HAP-1 (cell line): Measurements from ENCODE around the gene ZNF722.
"Not testable (repeated sequence)": the region's sequence is repeated elsewhere in the genome, so short reads cannot be mapped to it uniquely, and the experiment has no call there.

Experiments used
- DNase-seq, 2 experiments: peaks; one replicate each; pipeline ENCODE4 v3.0.0-alpha.2; 2016 to 2020; ENCODE audit warnings: low spot score in 2 of 2
- H3K27me3 ChIP-seq: fragments of 250-450 bp; sonication (Bioruptor Pico); 2 replicates; pipeline ENCODE4 v1.5.1; 2020; ENCODE audit warnings: low read depth, mild to moderate bottlenecking, moderate library complexity
- H3K36me3 ChIP-seq: fragments of 250-450 bp; sonication (Bioruptor Pico); replicated peaks from 2 replicates; pipeline ENCODE4 v1.5.1; 2020; ENCODE audit warnings: mild to moderate bottlenecking
- H3K4me1 ChIP-seq: fragments of 250-450 bp; sonication (Bioruptor Pico); 2 replicates; pipeline ENCODE4 v1.5.1; 2020; ENCODE audit warnings: mild to moderate bottlenecking
- H3K4me3 ChIP-seq: fragments of 250-450 bp; sonication (Bioruptor Pico); 2 replicates; pipeline ENCODE4 v1.5.1; 2020; ENCODE audit warnings: mild to moderate bottlenecking, moderate library complexity
- H3K9me3 ChIP-seq: fragments of 250-450 bp; sonication (Bioruptor Pico); 2 replicates; pipeline ENCODE4 v1.5.1; 2020; ENCODE audit warnings: mild to moderate bottlenecking, moderate library complexity
- in situ Hi-C: fragments of 300-500 bp; cut with MboI; formaldehyde crosslinking; loops from 3 replicates; pipeline ENCODE4 v1.14.3; 2020; ENCODE audit warnings: low sequenced_read_pairs, inconsistent platforms, mixed read lengths

Gene ZNF722

DNA sequence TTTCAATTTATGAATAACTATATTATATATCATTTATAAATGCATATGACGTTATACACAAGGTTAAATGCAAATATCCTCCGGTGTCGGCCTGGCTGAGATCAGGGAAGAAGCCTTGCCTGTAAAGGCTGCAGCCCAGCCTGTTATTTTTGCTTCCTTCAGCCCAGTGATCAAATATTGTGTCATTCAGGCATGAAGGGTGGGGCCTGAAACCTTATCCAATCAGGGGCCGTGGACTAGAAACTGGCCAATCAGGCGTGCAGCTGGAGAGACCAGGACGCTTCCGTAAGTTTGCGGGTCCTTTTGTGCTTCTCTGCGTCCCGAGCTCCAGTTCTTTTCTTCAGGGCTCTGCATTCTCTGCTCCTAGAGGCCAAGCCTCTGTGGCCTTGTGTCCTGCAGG lies at the start of gene ZNF722:
ZNF722 (plus strand) TSS at position 301 of the 400 bp plus-strand sequence. CDS start 113 bp downstream, outside the sequence.
- Histone ChIP-seq H3K4me3 (no peak within 1 kb of the TSS), H3K4me1 (no peaks in the 10 kb centered on the region), H3K9me3 (no peaks in the 10 kb centered on the region), H3K27me3 (no peaks in the 10 kb centered on the region), H3K36me3 (no peaks in the 10 kb centered on the region)
- DNase-seq = no peak
- in situ Hi-C loops = no loop called here

DNA sequence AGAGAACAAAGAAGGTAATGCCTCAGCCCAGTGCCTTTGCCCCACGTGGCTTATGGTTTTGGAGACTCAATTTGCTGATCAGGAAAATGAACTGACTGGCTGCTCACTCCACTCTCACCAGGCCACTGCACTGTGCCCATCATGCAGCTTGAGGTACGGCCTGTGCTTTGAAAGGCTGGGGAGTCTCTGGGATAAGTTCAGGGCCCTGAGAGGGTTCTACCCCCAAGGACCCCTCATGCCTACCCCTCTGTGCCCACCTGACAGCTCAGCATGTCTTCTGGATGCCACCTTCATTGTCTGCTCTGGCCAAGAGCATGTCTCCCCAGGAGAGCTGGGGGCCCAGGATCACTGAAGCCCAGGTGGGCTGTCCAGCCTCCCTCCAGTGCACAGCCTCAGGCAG lies 45.5 kb upstream of the ZNF722 start:
- Histone ChIP-seq H3K27me3 (no peaks in the 10 kb centered on the region), H3K36me3 (no peaks in the 10 kb centered on the region), H3K9me3 (no peaks in the 10 kb centered on the region), H3K4me1 (no peaks in the 10 kb centered on the region), H3K4me3 (no peak overlapping the region)
- in situ Hi-C loops = no loop called here
- no peak for DNase-seq

GRCh38 chr7:63968629-63969028 lies 30.0 kb upstream of the ZNF722 start:
- no peak overlapping the region for H3K4me3 ChIP-seq
- no peak for DNase-seq
- in situ Hi-C loops = no loop called here
- no peaks in the 10 kb centered on the region for H3K4me1 ChIP-seq
- H3K9me3 ChIP-seq = no peaks in the 10 kb centered on the region
- no peaks in the 10 kb centered on the region for H3K36me3 ChIP-seq
- H3K27me3 ChIP-seq = no peaks in the 10 kb centered on the region

DNA sequence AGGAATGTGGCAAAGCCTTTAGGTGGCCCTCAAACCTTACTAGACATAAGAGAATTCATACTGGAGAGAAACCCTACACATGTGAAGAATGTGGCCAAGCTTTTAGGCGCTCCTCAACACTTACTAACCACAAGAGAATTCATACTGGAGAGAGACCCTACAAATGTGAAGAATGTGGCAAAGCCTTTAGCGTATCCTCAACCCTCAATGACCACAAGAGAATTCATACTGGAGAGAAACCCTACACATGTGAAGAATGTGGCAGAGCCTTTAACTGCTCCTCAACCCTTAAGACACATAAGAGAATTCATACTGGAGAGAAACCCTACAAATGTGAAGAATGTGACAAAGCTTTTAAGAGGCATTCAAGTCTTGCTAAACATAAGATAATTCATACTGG lies 16.8 kb downstream of the ZNF722 start:
- in situ Hi-C loops, H3K36me3 ChIP-seq, H3K27me3 ChIP-seq, H3K4me1 ChIP-seq, H3K4me3 ChIP-seq, H3K9me3 ChIP-seq, DNase-seq: not testable (repeated sequence)

DNA sequence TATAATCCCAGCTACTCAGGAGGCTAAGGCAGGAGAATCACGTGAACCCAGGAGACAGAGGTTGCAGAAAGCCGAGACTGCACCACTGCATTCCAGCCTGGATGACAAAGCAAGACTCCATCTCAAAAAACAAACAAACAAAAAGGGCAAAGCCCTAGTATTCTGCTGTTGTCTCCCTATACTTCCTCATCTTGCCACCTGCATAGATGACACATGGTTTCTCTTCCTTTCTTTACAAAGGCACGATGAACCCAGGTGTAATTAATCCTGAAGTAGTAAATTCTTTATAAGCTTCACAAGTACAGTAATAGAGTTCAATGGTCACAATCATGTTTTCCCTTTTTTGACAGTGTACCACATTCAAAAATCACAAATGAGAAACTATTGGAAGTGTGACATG lies 36.7 kb downstream of the ZNF722 start:
- H3K36me3 ChIP-seq = no peaks in the 10 kb centered on the region
- no peak overlapping the region for H3K4me3 ChIP-seq
- no peaks in the 10 kb centered on the region for H3K27me3 ChIP-seq
- in situ Hi-C loops = no loop called here
- no peaks in the 10 kb centered on the region for H3K4me1 ChIP-seq
- no peaks in the 10 kb centered on the region for H3K9me3 ChIP-seq
- DNase-seq = no peak

DNA sequence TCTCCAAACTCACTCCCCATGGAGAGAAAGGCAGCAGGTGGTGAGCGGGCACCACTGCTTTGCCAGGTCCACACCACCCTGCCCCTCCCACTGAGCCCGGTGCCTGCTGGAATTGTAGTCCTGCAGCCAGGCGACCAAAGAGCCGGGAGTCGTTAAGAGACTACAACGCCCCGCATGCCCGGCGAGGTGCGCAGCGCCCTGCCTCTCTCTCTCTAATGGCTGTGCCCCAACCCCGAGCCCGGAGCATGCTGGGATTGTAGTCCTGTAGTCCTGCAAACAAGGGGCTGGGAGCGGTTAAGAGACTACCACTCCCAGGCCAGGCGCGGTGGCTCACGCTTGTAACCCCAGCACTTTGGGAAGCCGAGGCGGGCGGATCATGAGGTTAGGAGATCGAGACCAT lies 38.4 kb downstream of the ZNF722 start:
- in situ Hi-C loops = no loop called here
- H3K9me3 ChIP-seq = no peaks in the 10 kb centered on the region
- DNase-seq = no peak

DNA sequence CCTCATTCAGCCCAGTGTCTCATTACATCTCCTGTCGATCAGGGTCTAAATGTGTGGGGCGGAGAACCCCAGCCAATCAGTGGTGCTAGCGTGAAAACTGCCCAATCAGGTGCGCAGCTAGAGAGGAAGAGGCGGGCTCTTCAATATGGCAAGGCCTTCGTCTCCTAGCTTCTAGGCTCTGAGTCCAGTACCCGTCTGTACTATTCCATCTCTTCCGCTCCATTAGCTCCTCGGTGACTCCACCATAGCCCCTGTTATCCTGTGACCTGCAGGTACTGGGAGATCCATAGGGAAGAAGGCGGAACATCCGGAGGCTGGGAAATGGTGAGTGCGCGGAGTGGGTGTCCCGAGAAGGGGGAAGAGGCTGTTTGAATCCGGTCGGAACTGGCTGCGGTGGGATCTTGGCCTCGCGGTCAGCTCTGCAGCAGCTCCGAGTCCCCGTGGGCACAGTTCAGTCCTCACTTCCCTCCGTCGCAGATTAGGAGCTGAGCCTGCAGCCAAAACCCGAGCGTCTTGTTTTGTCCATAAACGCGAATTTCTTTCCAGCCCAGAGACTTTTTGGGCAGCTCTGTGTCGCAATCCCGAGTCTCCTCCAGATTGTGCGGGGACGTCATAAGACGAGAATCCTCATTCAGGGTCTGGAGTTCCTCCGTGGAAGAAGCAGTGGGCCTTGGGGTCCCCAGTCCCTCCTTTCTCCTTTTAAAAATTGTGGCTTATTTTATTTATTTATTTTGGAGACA lies 46.8 kb downstream of the ZNF722 start, which contains the start of gene ZNF727:
ZNF727 (plus strand) TSS at position 134 of the 740 bp plus-strand sequence; CDS start at position 322, 188 bp downstream.
- Histone ChIP-seq H3K36me3 (no peaks in the 10 kb centered on the region), H3K9me3 (no peaks in the 10 kb centered on the region), H3K4me3 (no peak within 1 kb of the TSS), H3K4me1 (no peaks in the 10 kb centered on the region), H3K27me3 (no peaks in the 10 kb centered on the region)
- in situ Hi-C loops = no loop called here
- DNase-seq = no peak

More for the DNA sequence above, 38.4 kb downstream of the ZNF722 start:
- H3K4me3 ChIP-seq = no peak overlapping the region
- H3K27me3 ChIP-seq = no peaks in the 10 kb centered on the region
- H3K4me1 ChIP-seq = no peaks in the 10 kb centered on the region
- H3K36me3 ChIP-seq = no peaks in the 10 kb centered on the region

- in situ Hi-C loops = no loop called here
- Histone ChIP-seq H3K9me3 (no peaks in the 10 kb centered on the region), H3K27me3 (no peaks in the 10 kb centered on the region), H3K4me3 (no peak overlapping the region), H3K4me1 (no peaks in the 10 kb centered on the region), H3K36me3 (no peaks in the 10 kb centered on the region)
- no peak for DNase-seq
Measured at GRCh38 chr7:64046041-64046389, 47.4 kb downstream of the ZNF722 start.
